Transverse colon (tissue), 3 donors: ENCODE results near the gene PFKFB4.

Experiments
- EP300 ChIP-seq: sonication (generic); formaldehyde crosslinking; IDR thresholded peaks from one replicate; pipeline ENCODE4 v1.6.1; 2017; ENCODE audit warnings: antibody characterized with exemption, low read depth
- POLR2A ChIP-seq: fragments of 450-650 bp; IDR thresholded peaks from one replicate; pipeline ENCODE4 v1.6.1; 2016; ENCODE audit warnings: antibody characterized with exemption, mild to moderate bottlenecking, moderate library complexity
- POLR2AphosphoS5 ChIP-seq, 3 donors: sonication (generic); formaldehyde crosslinking; IDR thresholded peaks; one replicate each; pipeline ENCODE4 v1.6.1; 2016; ENCODE audit warnings: antibody characterized with exemption in 3 of 3

DNA sequence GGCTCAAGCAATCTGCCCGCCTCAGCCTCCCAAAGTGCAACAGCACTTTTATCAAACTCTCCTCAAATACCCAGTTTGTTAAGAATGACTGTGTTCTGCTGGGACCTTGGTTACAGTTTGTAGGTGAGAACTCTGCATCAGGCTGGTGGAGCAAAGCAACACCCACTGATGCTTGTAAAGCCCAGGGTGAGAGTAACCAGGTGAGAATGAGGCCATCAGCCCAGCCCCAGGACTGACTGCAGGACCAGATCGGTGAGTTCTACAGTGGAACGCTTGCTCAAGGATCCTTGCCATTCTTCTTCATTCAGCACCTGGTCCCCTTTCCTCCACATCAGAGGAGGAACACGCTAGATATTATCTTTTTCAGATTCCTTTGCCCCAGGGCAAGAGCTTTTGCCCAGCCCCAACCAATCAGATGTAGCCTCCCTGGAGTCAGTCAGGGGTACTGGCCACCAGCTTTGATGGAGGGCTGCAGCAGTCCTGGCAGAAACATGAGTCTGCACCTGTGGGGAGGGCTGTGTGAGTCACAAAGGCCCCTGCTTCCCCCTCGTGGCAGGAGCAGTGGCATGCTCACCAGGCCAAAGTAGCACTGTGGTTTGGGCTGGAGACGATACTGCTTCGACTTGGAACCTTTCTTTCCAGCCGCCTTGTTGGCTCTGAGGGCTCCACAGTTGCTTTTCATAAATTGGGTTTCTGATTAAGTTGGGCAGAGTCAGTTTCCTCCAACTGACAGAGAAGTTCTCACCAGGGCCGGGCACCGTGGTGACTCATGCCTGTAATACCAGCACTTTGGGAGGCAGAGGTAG lies 49.1 kb downstream of the PFKFB4 start:
- no peak for TF ChIP-seq EP300
- no peak for TF ChIP-seq POLR2AphosphoS5 (IDR thresholded peaks at IDR 0.05)
- TF ChIP-seq POLR2A, result no peak
